PC-9 (cell line): ENCODE data around the gene TPSG1.

Source experiments
- EZH2 ChIP-seq: fragments of 200-600 bp; sonication (generic); IDR thresholded peaks from 2 replicates; pipeline ENCODE4 v1.8.0; 2017; ENCODE audit warnings: antibody characterized with exemption, low read depth
- TF ChIP-seq, protein P1 (sequence below): fragments of 200-600 bp; sonication (generic); conservative IDR thresholded peaks from 2 replicates; pipeline ENCODE4 v1.6.1; 2017; ENCODE audit warnings: mixed run types, antibody characterized with exemption, mild to moderate bottlenecking, moderate library complexity

GRCh38 chr16:1188432-1189189 is 36.5 kb downstream of the TPSG1 start:
- TF ChIP-seq, protein P1, sequence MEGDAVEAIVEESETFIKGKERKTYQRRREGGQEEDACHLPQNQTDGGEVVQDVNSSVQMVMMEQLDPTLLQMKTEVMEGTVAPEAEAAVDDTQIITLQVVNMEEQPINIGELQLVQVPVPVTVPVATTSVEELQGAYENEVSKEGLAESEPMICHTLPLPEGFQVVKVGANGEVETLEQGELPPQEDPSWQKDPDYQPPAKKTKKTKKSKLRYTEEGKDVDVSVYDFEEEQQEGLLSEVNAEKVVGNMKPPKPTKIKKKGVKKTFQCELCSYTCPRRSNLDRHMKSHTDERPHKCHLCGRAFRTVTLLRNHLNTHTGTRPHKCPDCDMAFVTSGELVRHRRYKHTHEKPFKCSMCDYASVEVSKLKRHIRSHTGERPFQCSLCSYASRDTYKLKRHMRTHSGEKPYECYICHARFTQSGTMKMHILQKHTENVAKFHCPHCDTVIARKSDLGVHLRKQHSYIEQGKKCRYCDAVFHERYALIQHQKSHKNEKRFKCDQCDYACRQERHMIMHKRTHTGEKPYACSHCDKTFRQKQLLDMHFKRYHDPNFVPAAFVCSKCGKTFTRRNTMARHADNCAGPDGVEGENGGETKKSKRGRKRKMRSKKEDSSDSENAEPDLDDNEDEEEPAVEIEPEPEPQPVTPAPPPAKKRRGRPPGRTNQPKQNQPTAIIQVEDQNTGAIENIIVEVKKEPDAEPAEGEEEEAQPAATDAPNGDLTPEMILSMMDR, result no peak
- no peak for TF ChIP-seq EZH2
